Measurements from ENCODE around the gene ZFP37. TPM values are rescaled to one million over a fixed set of nuclear protein-coding genes. Genes with fewer than 3 reads are reported as not detected.

The ZFP37 gene
- total RNA-seq, 5 donors from 2014 or later (not counting 1 experiment from before 2014, with no cell fraction given) = 1.1 to 3.0 (median 2.1) TPM

- Mint-ChIP-seq H3K9me3 (peaks cover 26 to 59% (median 35%) of the 10 kb centered on the region in 3 donors), H3K27ac (no peak overlapping the region), H3K36me3 (peaks cover 5% of the 10 kb centered on the region), H3K27me3 (peaks cover 1 to 9% of the 10 kb centered on the region in 2 donors), H3K4me1 (no peaks in the 10 kb centered on the region), H3K4me3 (no peak overlapping the region)
- Histone ChIP-seq H3K4me3 (ENCODE audit: control insufficient read depth in 1 of 2, extremely low read depth in 1 of 2, low read length in 1 of 2) (no peak overlapping the region), H3K9me3 (peaks cover 2% of the 10 kb centered on the region), H3K27me3 (replicated peaks in 1 of 2; ENCODE audit: control insufficient read depth in 2 of 2, extremely low read depth in 1 of 2, insufficient read depth in 2 of 2, low read length in 1 of 2) (no peaks in the 10 kb centered on the region), H3K4me1 (ENCODE audit: control insufficient read depth in 1 of 2, extremely low read depth in 1 of 2, insufficient read depth in 2 of 2, low read length in 2 of 2) (no peaks in the 10 kb centered on the region), H3K36me3 (ENCODE audit: control insufficient read depth in 2 of 2, extremely low read depth in 1 of 2, insufficient read depth in 1 of 2, low read length in 1 of 2) (no peaks in the 10 kb centered on the region), H3K27ac (ENCODE audit: low read length) (no peak overlapping the region)
- CTCF ChIA-PET = no interaction called here
- ATAC-seq (replicated peaks in 1 of 4) (no peak), DNase-seq (no peak)
- POLR2A ChIA-PET = no interaction called here
- WGBS (ENCODE audit: insufficient coverage) = no CpG with 5 or more reads among the region's 1 CpG
Observed at GRCh38 chr9:113026200-113026599, 30.3 kb downstream of the ZFP37 start.

DNA sequence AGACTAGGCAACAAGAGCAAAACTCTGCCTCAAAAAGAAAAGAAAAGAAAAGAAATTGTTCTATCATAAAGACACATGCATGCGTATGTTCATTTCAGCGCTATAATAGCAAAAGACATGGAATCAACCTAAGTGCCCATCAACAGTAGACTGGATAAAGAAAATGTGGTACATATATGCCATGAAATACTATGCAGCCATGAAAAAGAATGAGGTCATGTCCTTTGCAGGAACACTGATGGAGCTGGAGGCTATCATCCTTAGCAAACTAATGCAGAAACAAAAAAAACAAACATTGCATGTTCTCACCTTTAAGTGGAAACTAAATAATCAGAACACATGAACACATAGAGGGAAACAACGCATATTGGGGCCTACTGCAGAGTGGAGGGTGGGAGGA, 38.3 kb downstream of the ZFP37 start:
- no peaks in the 10 kb centered on the region for H3K4me1 ChIP-seq (ENCODE audit: control insufficient read depth in 1 of 2, extremely low read depth in 1 of 2, insufficient read depth in 2 of 2, low read length in 2 of 2)
- Mint-ChIP-seq H3K4me1 (no peaks in the 10 kb centered on the region), H3K36me3 (peaks cover 3% of the 10 kb centered on the region), H3K27ac (no peak overlapping the region), H3K4me3 (no peak overlapping the region), H3K9me3 (peaks cover 18 to 70% (median 40%) of the 10 kb centered on the region in 3 donors), H3K27me3 (peaks cover 3 to 9% of the 10 kb centered on the region in 2 donors)
- no peaks in the 10 kb centered on the region for H3K36me3 ChIP-seq (ENCODE audit: control insufficient read depth in 2 of 2, extremely low read depth in 1 of 2, insufficient read depth in 1 of 2, low read length in 1 of 2)
- H3K9me3 ChIP-seq = no peaks in the 10 kb centered on the region
- H3K27ac ChIP-seq (ENCODE audit: low read length) = no peak overlapping the region
- no peak overlapping the region for H3K4me3 ChIP-seq (ENCODE audit: control insufficient read depth in 1 of 2, extremely low read depth in 1 of 2, low read length in 1 of 2)
- ChIA-PET POLR2A (no interaction called here), CTCF (no interaction called here)
- no peaks in the 10 kb centered on the region for H3K27me3 ChIP-seq (replicated peaks in 1 of 2; ENCODE audit: control insufficient read depth in 2 of 2, extremely low read depth in 1 of 2, insufficient read depth in 2 of 2, low read length in 1 of 2)
- ATAC-seq (replicated peaks in 1 of 4) (no peak), DNase-seq (no peak)
- WGBS (ENCODE audit: insufficient coverage) = no CpG with 5 or more reads among the region's 3 CpGs

DNA sequence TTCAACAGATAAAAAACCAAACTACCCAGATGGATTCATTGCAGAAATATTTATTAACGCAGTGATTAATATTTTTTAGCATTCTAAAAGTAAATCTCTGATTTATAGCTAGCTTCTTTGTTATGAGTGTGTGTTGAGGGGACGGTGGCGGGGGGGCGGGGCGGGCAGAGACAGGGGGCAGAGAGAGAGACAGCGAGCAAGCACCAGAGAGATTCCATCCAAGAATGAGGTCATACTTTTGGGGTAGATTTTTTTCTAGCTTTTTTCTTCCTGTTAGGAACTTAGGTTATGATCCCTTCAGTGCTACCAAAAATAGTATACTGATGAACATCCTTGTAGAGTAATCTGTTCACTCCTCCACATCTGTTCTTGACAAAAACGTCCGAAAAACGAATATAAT, 44.0 kb downstream of the ZFP37 start:
- H3K9me3 Mint-ChIP-seq = peaks cover 13 to 45% (median 17%) of the 10 kb centered on the region in 3 donors
- H3K4me3 Mint-ChIP-seq = peak overlapping the region in 2 of 3 donors; percentile 73 to 74
- H3K4me3 ChIP-seq (ENCODE audit: control insufficient read depth in 1 of 2, extremely low read depth in 1 of 2, low read length in 1 of 2) = peak overlapping the region in 1 of 2 donors; percentile 28
- WGBS (ENCODE audit: insufficient coverage) = no CpG with 5 or more reads among the region's 9 CpGs
- no peak overlapping the region for H3K27ac Mint-ChIP-seq
- ChIA-PET POLR2A (no interaction called here), CTCF (no interaction called here)
- peaks cover 11% of the 10 kb centered on the region for H3K36me3 Mint-ChIP-seq
- H3K9me3 ChIP-seq = no peaks in the 10 kb centered on the region
- no peaks in the 10 kb centered on the region for H3K36me3 ChIP-seq (ENCODE audit: control insufficient read depth in 2 of 2, extremely low read depth in 1 of 2, insufficient read depth in 1 of 2, low read length in 1 of 2)
- no peak for ATAC-seq (replicated peaks in 1 of 4)
- peaks cover 22 to 28% of the 10 kb centered on the region in 2 donors for H3K27me3 Mint-ChIP-seq
- H3K27ac ChIP-seq (ENCODE audit: low read length) = no peak overlapping the region
- peaks cover 0 to 6% (median 5%) of the 10 kb centered on the region in 3 donors for H3K4me1 Mint-ChIP-seq
- no peak for DNase-seq
- H3K27me3 ChIP-seq (replicated peaks in 1 of 2; ENCODE audit: control insufficient read depth in 2 of 2, extremely low read depth in 1 of 2, insufficient read depth in 2 of 2, low read length in 1 of 2) = peaks cover 0 to 6% of the 10 kb centered on the region in 2 experiments
- H3K4me1 ChIP-seq (ENCODE audit: control insufficient read depth in 1 of 2, extremely low read depth in 1 of 2, insufficient read depth in 2 of 2, low read length in 2 of 2) = peaks cover 0 to 6% of the 10 kb centered on the region in 2 experiments

DNA sequence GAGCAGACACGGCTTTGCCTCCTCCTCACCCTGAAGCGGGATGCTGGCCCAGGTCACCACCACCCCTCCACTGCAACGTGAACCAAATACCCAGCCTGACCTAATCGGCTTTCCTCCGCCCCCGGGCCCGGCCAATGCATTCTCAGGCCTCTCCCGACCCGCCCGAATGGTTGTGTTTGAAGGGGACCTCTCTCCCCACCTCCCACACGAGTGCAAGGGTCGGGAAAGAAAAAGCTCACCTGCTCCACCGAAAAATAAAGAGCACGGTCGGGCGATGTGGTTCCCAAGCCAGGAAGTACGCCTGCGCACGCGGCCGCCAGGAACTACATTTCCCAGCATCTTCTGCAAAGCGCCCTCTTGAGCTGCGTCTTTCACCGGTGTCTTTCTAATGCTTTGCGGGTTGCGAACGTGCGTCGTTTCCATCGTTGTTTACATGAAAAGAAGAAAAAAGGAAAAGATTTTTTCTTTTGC, 44.6 kb downstream of the ZFP37 start, which contains the start of gene ZNF883:
Gene ZNF883, minus strand, starts transcription at position 282 of the 471 bp plus-strand sequence.
- CTCF ChIA-PET = no interaction called here
- POLR2A ChIA-PET = no interaction called here
- Mint-ChIP-seq H3K27ac (peak within 1 kb of the TSS in 1 of 2 donors; percentile 48), H3K4me3 (peak within 1 kb of the TSS; percentile 65 to 74 (median 73)), H3K36me3 (peaks cover 11% of the 10 kb centered on the region), H3K9me3 (peaks cover 13 to 42% (median 17%) of the 10 kb centered on the region in 3 donors), H3K4me1 (peaks cover 0 to 6% (median 5%) of the 10 kb centered on the region in 3 donors), H3K27me3 (peaks cover 22 to 28% of the 10 kb centered on the region in 2 donors)
- peaks cover 0 to 6% of the 10 kb centered on the region in 2 experiments for H3K27me3 ChIP-seq (replicated peaks in 1 of 2; ENCODE audit: control insufficient read depth in 2 of 2, extremely low read depth in 1 of 2, insufficient read depth in 2 of 2, low read length in 1 of 2)
- no peaks in the 10 kb centered on the region for H3K36me3 ChIP-seq (ENCODE audit: control insufficient read depth in 2 of 2, extremely low read depth in 1 of 2, insufficient read depth in 1 of 2, low read length in 1 of 2)
- no peaks in the 10 kb centered on the region for H3K9me3 ChIP-seq
- no peak within 1 kb of the TSS for H3K27ac ChIP-seq (ENCODE audit: low read length)
- H3K4me3 ChIP-seq (ENCODE audit: control insufficient read depth in 1 of 2, extremely low read depth in 1 of 2, low read length in 1 of 2) = peak within 1 kb of the TSS; percentile 28 to 41
- DNase-seq (peak in 33 of 35 experiments; percentile 0 to 50 (median 18)), ATAC-seq (replicated peaks in 1 of 4) (peak; percentile 48 to 75 (median 58))
- peaks cover 0 to 6% of the 10 kb centered on the region in 2 experiments for H3K4me1 ChIP-seq (ENCODE audit: control insufficient read depth in 1 of 2, extremely low read depth in 1 of 2, insufficient read depth in 2 of 2, low read length in 2 of 2)
- 16% methylated on average over 14 of the region's 30 CpGs for WGBS (ENCODE audit: insufficient coverage)

- CTCF ChIA-PET = no interaction called here
- no peak overlapping the region for H3K27ac Mint-ChIP-seq
- H3K4me1 ChIP-seq (ENCODE audit: control insufficient read depth in 1 of 2, extremely low read depth in 1 of 2, insufficient read depth in 2 of 2, low read length in 2 of 2) = no peaks in the 10 kb centered on the region
- DNase-seq (no peak), ATAC-seq (replicated peaks in 1 of 4) (no peak)
- H3K27me3 Mint-ChIP-seq = peaks cover 5% of the 10 kb centered on the region in 2 donors
- H3K36me3 Mint-ChIP-seq = peaks cover 25% of the 10 kb centered on the region
- peaks cover 2% of the 10 kb centered on the region for H3K9me3 ChIP-seq
- POLR2A ChIA-PET = no interaction called here
- no peak overlapping the region for H3K4me3 Mint-ChIP-seq
- H3K27me3 ChIP-seq (replicated peaks in 1 of 2; ENCODE audit: control insufficient read depth in 2 of 2, extremely low read depth in 1 of 2, insufficient read depth in 2 of 2, low read length in 1 of 2) = no peaks in the 10 kb centered on the region
- WGBS (ENCODE audit: insufficient coverage) = no CpG with 5 or more reads among the region's 1 CpG
- no peak overlapping the region for H3K27ac ChIP-seq (ENCODE audit: low read length)
- no peaks in the 10 kb centered on the region for H3K36me3 ChIP-seq (ENCODE audit: control insufficient read depth in 2 of 2, extremely low read depth in 1 of 2, insufficient read depth in 1 of 2, low read length in 1 of 2)
- H3K4me3 ChIP-seq (ENCODE audit: control insufficient read depth in 1 of 2, extremely low read depth in 1 of 2, low read length in 1 of 2) = no peak overlapping the region
- no peaks in the 10 kb centered on the region for H3K4me1 Mint-ChIP-seq
- H3K9me3 Mint-ChIP-seq = peaks cover 22 to 48% (median 23%) of the 10 kb centered on the region in 3 donors
Observed at GRCh38 chr9:113005777-113006176, 50.7 kb downstream of the ZFP37 start.

DNA sequence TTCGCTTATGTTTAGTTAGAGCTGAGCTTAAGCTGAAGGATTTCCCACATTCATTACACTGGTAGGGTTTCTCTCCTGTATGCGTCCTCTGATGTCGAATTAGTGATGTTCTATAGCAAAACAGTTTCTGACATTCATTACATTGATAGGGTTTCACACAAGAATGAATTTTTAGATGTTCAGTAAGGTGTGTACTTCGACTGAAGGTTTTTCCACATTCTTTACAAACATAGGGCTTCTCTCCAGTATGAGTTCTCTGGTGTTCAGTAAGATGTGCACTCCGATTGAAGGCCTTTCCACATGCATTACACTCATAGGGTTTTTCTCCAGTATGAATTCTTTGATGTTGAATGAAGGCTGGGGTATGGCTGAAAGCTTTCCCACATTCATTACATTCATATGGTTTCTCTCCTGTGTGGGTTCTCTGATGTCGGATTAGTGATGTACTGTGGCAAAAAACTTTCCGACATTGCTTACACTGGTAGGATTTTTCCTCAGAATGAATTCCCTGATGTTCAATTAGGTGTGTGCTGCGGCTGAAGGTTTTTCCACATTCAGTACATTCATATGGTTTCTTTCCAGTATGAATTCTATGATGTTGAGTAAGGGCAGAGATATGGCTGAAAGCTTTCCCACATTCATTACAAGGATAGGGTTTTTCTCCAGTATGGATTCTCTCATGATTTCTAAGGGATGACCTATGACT, 59.1 kb downstream of the ZFP37 start:
- Mint-ChIP-seq H3K27me3 (no peaks in the 10 kb centered on the region), H3K36me3 (peaks cover 46% of the 10 kb centered on the region), H3K9me3 (peaks cover 28 to 73% (median 55%) of the 10 kb centered on the region in 3 donors), H3K27ac (no peak overlapping the region), H3K4me3 (no peak overlapping the region), H3K4me1 (no peaks in the 10 kb centered on the region)
- no peaks in the 10 kb centered on the region for H3K4me1 ChIP-seq (ENCODE audit: control insufficient read depth in 1 of 2, extremely low read depth in 1 of 2, insufficient read depth in 2 of 2, low read length in 2 of 2)
- ChIA-PET CTCF (no interaction called here), POLR2A (no interaction called here)
- ATAC-seq (replicated peaks in 1 of 4) (no peak), DNase-seq (no peak)
- no peak overlapping the region for H3K4me3 ChIP-seq (ENCODE audit: control insufficient read depth in 1 of 2, extremely low read depth in 1 of 2, low read length in 1 of 2)
- H3K27ac ChIP-seq (ENCODE audit: low read length) = no peak overlapping the region
- no peaks in the 10 kb centered on the region for H3K36me3 ChIP-seq (ENCODE audit: control insufficient read depth in 2 of 2, extremely low read depth in 1 of 2, insufficient read depth in 1 of 2, low read length in 1 of 2)
- H3K9me3 ChIP-seq = peaks cover 28% of the 10 kb centered on the region
- WGBS (ENCODE audit: insufficient coverage) = no CpG with 5 or more reads among the region's 8 CpGs
- H3K27me3 ChIP-seq (replicated peaks in 1 of 2; ENCODE audit: control insufficient read depth in 2 of 2, extremely low read depth in 1 of 2, insufficient read depth in 2 of 2, low read length in 1 of 2) = peaks cover 0 to 3% of the 10 kb centered on the region in 2 experiments
